ENCODE data around the gene GFOD1.

The GFOD1 gene

DNA sequence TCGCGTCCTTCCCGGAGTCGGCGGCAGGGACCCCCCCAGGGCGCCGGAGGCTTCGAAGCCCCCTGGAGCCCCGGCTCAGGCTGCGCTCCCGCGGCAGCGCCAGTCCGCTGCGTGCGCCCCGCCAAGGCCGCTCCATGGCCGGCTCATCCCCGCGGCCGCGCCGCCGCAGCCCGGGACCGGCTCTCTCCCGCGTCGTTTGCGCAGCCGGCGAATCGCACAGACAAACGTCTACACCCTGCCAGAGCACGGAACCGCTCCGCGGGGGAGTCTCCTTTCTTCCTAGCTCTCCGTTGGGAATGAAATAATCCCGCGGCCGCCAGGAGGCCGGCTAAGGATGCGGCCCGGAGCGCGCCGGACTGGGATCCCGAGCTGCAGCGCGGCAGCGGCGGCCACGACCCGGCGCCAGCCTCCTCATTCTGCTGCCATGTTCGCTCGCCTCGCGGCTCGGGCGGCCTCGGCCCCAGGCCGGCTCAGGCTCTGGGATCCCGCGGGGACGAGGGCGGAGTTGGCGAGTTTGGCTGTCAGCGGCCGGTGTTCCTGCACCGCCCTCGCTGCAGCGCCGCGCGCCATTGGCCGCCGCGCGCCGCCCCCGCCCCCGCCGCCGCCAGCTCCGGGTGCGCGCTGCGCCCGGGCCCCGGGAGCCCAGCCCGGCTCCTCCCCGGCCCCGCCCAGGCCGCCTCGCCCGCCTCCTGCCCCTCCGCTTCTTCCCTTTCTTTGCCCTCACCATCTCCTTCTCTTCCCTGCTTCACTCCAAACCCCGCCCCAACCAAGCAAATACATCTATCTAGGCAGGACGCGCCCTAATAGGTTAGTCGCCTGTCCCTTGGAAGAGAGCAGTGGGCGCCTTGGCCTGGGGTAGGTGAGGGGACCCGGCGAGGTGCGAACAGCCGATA lies at the start of gene GFOD1:
GFOD1 (minus strand) TSS at position 479 of the 893 bp plus-strand sequence. CDS start 710 bp downstream, outside the sequence.
- DNase-seq: peak; percentile 97

- no peak for DNase-seq
Measured at GRCh38 chr6:13536796-13537526, 49.6 kb upstream of the GFOD1 start.

DNA sequence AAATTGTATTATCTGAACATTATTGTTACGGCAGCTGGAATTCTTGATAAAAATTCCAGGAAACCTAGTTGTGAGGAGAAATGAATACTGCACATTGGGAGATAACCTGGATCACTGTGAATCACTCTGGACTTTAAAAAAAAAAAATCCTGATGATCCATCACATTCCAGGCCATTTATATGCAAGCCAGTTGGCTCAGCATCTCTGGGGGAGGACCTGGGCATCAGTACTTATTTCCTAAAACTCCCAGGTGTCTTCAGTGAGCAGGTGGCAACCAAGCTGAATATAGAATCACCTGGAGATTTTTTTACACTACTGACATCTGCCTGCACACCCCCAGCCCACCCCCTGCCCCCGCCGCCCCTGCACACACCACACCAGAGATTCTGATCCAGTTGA lies 47.9 kb upstream of the GFOD1 start:
- DNase-seq: no peak

- DNase-seq: no peak
Measured at GRCh38 chr6:13534536-13534935, 47.1 kb upstream of the GFOD1 start.

DNA sequence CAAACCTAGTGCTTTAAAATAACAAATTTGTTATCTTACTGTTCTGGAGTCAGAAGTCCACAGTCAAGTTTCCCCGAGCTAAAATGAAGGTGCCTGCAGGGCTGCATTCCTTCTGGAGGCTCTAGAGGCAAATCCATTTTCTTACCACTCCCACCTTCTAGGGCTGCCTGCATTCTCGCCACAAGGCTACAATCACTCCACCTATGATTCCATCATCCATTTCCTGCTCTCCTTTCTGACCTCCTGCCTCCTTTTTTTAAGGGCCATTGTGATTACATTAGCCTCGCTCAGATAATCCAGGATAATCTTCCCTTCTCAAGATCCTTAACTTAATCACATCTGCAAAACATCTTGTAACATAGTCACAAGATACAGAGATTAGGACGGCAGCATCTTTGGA lies 44.6 kb upstream of the GFOD1 start:
- DNase-seq: peak; percentile 98

DNA sequence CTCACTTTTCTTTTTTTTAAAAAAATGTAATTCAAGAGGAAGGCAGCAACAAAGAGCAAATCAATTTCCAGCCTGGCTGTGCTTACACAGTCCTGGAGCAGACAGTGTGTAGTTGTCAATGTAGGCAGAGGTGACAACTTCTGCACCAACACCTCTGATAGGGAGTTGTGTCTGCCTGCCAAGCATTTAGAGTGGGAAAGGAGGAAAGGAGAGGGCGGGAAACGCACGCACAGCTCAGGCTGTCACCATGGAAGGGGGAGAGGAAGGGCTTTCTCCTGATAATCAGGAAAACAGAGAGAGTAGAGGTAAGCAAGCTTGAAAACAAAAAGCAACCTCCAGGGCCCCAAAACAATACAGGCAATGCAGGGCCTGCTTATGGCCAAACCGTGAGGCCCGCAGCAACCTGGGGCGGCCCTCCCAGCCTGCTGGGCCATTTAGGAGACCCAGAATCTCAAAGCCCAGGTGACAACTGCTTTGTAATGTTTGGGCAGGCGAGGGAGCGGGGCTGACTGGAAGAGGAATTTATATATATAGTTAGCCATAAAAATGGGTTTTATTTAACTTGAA lies 41.5 kb upstream of the GFOD1 start:
- no peak for DNase-seq

GRCh38 chr6:13528232-13528631 lies 40.8 kb upstream of the GFOD1 start:
- DNase-seq: no peak

DNA sequence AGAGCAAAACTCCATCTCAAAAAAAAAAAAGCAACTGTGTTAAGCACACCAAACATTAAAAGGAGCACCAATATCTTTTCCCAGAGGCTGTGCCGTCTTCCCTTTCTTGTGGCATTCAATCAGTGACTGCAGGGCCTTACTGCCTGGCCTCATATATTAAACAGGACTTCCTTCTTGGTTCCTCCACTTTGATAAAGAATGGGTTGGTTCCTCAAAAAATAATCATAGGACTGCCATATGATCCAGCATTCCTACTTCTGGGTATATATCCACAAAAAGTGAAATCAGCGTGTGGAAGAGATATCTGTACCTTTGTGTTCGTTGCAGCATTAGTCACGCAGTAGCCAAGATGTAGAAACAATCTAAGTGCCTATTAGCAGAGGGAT lies 40.3 kb upstream of the GFOD1 start:
- DNase-seq: no peak

- DNase-seq: peak; percentile 88
Measured at GRCh38 chr6:13526727-13527670, 39.6 kb upstream of the GFOD1 start.

- no peak for DNase-seq
Measured at GRCh38 chr6:13526357-13526726, 38.9 kb upstream of the GFOD1 start.

DNA sequence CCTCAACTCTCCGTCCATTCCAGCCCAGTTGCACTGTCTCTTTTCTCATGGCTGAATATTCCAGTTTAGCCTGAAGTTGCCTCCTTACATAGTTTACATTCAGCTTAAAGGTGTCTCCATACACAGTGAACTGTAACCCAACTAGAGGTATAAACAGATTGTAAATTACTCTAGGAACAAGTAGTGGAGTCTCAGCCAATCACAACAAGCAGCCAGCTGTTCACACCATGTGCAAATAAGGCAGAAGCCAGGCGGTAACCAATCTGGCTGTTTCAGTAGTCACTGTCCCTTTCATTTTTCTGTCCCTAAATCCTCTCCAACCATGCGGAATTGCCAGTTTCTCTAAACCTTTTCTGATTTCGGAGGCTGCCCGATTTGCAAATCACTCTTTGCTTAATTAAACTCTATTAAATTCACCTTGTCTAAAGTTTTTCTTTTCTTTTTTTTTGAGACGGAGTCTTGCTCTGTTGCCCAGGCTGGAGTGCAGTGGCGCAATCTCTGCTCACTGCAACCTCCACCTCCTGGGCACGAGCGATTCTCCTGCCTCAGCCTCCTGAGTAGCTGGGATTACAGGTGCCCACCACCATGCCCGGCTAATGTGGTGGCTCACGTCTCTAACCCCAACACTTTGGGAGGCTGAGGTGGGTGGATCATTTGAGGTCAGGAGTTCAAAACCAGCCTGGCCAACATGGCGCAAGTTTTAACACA lies 37.6 kb upstream of the GFOD1 start:
- peak; percentile 54 for DNase-seq

GRCh38 chr6:13523826-13524622 lies 36.6 kb upstream of the GFOD1 start:
- DNase-seq: peak; percentile 23

GRCh38 chr6:13522656-13523055 lies 35.3 kb upstream of the GFOD1 start:
- no peak for DNase-seq

- no peak for DNase-seq
Measured at GRCh38 chr6:13519839-13520238, 32.4 kb upstream of the GFOD1 start.

DNA sequence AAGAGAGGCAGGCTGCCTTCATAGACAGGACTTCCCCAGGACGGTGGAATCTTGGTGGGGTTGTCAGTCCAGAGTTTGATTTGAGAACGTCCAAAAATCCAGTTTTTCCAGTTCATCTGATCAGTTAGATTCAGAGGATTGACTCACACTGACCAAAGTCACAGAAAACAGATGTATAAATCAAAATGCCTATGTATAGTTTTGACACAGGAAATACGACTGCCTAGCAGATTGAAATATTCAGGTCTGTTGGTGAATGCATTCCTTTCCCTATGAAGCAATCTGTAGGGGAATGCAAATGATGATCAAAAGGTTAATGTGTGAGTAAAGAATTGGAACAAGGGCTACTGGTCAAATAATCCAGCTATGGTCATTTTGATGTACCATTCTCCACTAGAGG lies 29.7 kb upstream of the GFOD1 start:
- DNase-seq: no peak

DNA sequence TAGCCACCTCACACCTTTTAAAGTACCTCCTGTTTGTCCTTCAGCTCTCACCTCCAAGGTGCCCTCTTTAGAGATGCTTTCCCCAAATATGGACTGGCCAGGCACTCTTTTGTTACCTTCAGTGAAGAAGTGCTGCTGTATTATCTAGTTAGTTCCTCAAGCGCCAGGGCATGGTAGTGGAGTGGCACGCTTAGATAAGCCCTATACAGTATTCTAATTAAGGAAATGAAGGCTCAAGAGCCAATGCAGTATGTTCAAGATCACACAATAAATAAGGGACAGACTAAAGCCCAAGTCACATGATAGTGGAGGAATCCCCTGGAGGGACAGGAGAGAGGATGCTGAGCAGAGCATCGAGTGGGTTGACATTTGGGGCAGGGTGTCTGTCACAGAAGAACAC lies 28.5 kb upstream of the GFOD1 start:
- no peak for DNase-seq

DNA sequence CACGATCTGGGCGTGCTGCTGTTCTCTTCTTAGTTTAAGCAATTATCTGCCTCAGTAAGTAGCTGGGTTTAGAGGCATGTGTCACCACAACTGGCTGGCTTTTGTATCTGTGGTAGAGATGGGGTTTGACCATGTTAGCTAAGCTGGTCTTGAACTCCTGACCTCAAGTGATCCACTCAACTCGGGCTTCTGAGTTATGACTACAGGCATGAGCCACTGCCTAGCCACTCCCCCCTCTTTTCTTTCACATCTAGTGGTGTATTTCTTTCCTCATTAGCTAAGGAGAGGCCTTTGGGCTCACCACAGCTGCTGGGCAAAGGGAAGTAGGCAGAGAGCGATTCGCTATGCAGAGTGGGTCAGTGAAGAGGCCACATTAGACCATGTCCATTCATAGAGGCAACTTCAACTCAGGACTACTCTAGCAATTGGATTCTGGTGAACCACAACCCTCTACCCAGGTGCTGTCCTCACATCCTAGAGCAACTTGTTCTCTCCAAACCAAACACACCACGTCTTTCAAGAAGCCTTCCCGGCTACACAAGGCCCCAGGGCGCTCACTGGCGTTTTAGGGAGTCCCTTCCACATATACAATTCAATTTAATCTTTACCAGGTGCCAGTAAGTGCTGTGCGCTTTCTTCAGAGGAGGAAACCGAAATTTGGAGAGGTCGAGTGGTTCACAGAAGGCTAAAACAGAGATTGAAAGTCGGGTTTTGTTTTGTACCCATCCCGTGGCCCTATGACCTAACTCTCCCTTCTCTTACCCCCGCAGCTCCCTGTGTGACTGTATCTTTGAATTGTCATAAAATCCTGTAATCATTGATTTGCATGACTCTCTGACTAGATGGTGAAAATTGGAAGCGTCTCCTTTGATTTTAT lies 26.5 kb upstream of the GFOD1 start:
- DNase-seq: no peak

DNA sequence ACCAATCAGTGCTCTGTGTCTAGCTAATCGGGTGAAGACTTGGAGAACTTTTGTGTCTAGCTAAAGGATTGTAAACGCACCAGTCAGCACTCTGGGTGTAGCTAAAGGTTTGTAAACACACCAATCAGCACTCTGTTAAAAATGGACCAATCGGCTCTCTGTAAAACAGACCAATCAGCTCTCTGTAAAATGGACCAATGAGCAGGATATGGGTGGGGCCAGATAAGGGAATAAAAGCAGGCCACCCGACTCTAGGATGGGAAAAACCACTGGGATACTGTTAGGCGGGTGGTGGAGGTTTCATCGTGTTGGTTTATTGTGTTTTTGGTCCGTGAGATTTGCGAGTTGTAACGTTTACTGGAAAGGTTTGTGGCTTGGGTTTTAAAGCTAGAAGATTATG lies 25.5 kb upstream of the GFOD1 start:
- DNase-seq: no peak

DNA sequence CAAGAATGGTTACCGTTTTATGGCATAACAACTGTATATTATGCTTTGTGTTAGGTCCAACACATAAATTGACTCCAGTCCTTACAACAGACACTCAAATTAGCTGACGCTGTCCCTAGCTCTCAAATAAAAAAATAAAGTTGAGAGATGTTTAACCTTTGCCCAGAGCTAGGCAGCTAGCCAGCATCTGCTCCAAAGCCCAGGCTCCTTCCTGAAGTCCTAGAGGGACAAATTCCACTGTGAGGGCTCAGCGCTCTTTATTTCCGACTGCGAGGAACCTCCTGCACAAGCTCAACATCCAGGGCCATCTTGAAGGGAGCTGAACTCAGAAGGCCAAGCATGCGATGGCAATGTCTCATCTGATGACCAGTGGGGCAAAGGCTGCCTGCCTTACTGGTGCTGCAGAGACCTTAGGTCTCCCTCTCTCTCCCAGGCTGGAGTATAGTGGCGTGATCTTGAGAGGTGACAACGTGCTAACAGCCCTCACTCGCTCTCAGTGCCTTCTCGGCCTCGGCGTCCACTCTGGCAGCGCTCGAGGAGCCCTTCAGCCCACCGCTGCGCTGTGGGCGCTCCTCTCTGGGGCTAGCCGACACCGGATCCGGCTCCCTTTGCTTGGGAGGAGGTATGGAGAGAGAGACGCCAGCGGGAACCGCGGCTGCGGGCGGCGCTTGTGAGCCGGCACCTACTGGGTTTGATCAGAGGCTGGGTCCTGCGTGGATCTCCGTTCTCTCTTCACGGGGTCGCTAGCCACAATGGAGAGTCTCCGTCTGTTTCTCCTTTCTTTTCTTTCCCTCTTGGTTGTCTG lies 24.7 kb upstream of the GFOD1 start:
- DNase-seq: no peak

All from NCI-H82 (cell line).